Hepatocyte (in vitro differentiated cells): ENCODE measurements around the gene SHROOM1. TPM values are rescaled to one million over a fixed set of nuclear protein-coding genes. Genes with fewer than 3 reads are reported as not detected.
A peak's percentile ranks its signal among the peaks of the same experiment; 100 is the strongest.

Experiments used
- DNase-seq: peaks from one replicate; pipeline ENCODE4 v3.0.0-alpha.2; 2016; ENCODE audit warnings: low spot score
- H2AFZ ChIP-seq: fragments of 200-600 bp; sonication (generic); 2 replicates; pipeline ENCODE4 v1.6.0; 2016; ENCODE audit warnings: antibody characterized with exemption, mild to moderate bottlenecking
- H3K27ac ChIP-seq: fragments of 200-600 bp; sonication (generic); 2 replicates; pipeline ENCODE4 v1.5.1; 2016; ENCODE audit warnings: mild to moderate bottlenecking
- H3K27me3 ChIP-seq: fragments of 200-600 bp; sonication (generic); 2 replicates; pipeline ENCODE4 v1.6.1; 2016
- H3K36me3 ChIP-seq: fragments of 200-600 bp; sonication (generic); replicated peaks from 2 replicates; pipeline ENCODE4 v1.5.1; 2016; ENCODE audit warnings: low read depth; ENCODE audit not compliant: insufficient read depth
- H3K4me1 ChIP-seq: fragments of 200-600 bp; sonication (generic); 2 replicates; pipeline ENCODE4 v1.5.1; 2016; ENCODE audit warnings: mild to moderate bottlenecking, moderate library complexity; ENCODE audit not compliant: insufficient read depth
- H3K4me2 ChIP-seq: fragments of 200-600 bp; sonication (generic); 2 replicates; pipeline ENCODE4 v1.6.0; 2016
- H3K4me3 ChIP-seq: fragments of 200-600 bp; sonication (generic); 2 replicates; pipeline ENCODE4 v1.5.1; 2016; ENCODE audit warnings: mild to moderate bottlenecking
- H3K79me2 ChIP-seq: fragments of 200-600 bp; sonication (generic); 2 replicates; pipeline ENCODE4 v1.6.0; 2017; ENCODE audit warnings: mild to moderate bottlenecking
- H3K9me2 ChIP-seq: fragments of 200-600 bp; sonication (generic); replicated peaks from 2 replicates; pipeline ENCODE4 v1.6.0; 2017; ENCODE audit warnings: mild to moderate bottlenecking; ENCODE audit not compliant: insufficient read depth
- H3K9me3 ChIP-seq: fragments of 200-600 bp; sonication (generic); 2 replicates; pipeline ENCODE4 v1.5.1; 2016; ENCODE audit warnings: low read depth, mild to moderate bottlenecking
- H4K20me1 ChIP-seq: fragments of 200-600 bp; sonication (generic); 2 replicates; pipeline ENCODE4 v1.6.0; 2016; ENCODE audit warnings: mild to moderate bottlenecking; ENCODE audit not compliant: insufficient read depth, poor library complexity, severe bottlenecking
- CTCF ChIP-seq: fragments of 200-600 bp; sonication (generic); IDR thresholded peaks from 2 replicates; pipeline ENCODE4 v1.5.1; 2016; ENCODE audit warnings: antibody characterized with exemption, mild to moderate bottlenecking; ENCODE audit not compliant: poor library complexity
- EZH2 ChIP-seq: fragments of 200-600 bp; sonication (generic); IDR thresholded peaks from 2 replicates; pipeline ENCODE4 v1.6.1; 2016; ENCODE audit warnings: antibody characterized with exemption, mild to moderate bottlenecking, borderline replicate concordance
- EZH2phosphoT487 ChIP-seq: fragments of 200-600 bp; sonication (generic); IDR thresholded peaks from one replicate; pipeline ENCODE4 v1.6.1; 2018; ENCODE audit warnings: antibody characterized with exemption, mild to moderate bottlenecking, low read depth, moderate library complexity; ENCODE audit not compliant: unreplicated experiment, severe bottlenecking
- WGBS: methylation state at CpG from one replicate; pipeline ENCODE4 v1.1.6; 2016; ENCODE audit warnings: low lambda C conversion rate; ENCODE audit errors: missing lambda C conversion rate; 5-methylcytosine and 5-hydroxymethylcytosine counted together
- polyA plus RNA-seq: library from polyadenylated mRNA; unstranded; fragments of >200 nt; fragmentation: Nextera tagmentation; extraction: Ambion mirVana; gene quantifications from 2 replicates; pipeline ENCODE4 v1.2.1, GENCODE V29; 2016
- total RNA-seq: library from RNA; depleted of rRNA; stranded (reverse); fragments of >200 nt; gene quantifications from 2 replicates; pipeline ENCODE4 v1.2.3, GENCODE V29; 2014

SHROOM1 gene
- total and polyA plus RNA-seq, 2 experiments from 2014 or later = 10.0 to 19.2 TPM

DNA sequence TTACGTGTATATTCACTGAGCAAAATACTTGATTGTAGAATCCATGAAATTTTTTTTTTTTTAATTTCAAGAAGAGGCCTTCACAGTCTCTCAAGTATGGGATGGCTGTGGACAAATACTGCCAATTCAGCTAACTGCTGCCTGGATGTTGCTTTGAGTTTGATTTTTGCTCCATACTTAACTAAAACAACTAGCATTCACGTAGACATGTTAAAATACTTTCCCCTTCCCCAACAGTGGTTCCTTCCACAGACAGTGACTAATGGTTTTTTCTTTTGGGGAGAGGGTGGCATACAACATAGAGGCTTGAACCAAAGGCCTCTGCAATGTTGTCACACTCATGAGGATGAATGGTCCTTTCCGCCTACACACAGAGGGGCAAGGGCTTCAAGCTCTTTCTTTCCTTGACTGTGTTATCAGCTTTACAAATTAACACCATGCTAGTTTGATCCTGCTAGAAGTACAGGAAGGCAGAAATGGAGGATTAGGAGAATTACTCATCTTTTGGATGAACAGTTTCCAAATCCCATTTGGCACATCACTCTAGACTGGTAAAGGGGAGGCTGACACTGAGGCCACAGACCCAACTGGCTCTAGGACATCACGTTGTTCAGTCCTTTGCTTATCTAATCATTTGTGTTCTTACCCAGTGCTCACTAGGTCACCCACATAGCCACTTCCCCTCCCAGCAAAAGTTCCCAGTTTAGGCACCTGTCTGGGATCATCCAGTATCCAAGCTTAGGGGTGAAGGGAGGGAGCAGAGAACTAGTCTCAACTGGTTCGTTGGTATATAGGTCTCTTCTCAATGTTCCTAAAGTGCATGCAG, 41.2 kb upstream of the SHROOM1 start:
- TF ChIP-seq CTCF = no peak
- no peak for TF ChIP-seq EZH2
- no peak for TF ChIP-seq EZH2phosphoT487
- 86% methylated on average over 5 of the region's 5 CpGs for WGBS
- Histone ChIP-seq H3K79me2 (peaks cover 21% of the 10 kb centered on the region), H4K20me1 (peaks cover 8% of the 10 kb centered on the region), H3K9me2 (no peaks in the 10 kb centered on the region), H3K4me3 (no peak overlapping the region), H2AFZ (no peak overlapping the region), H3K27me3 (no peaks in the 10 kb centered on the region), H3K4me2 (no peak overlapping the region), H3K27ac (peak overlapping the region; percentile 85), H3K4me1 (peaks cover 32% of the 10 kb centered on the region), H3K36me3 (no peaks in the 10 kb centered on the region), H3K9me3 (no peaks in the 10 kb centered on the region)
- no peak for DNase-seq

- peaks cover 33% of the 10 kb centered on the region for H3K4me1 ChIP-seq
- no peak for DNase-seq
- WGBS = 74% methylated on average over 2 of the region's 2 CpGs
- H2AFZ ChIP-seq = no peak overlapping the region
- no peak overlapping the region for H3K4me2 ChIP-seq
- H4K20me1 ChIP-seq = peaks cover 8% of the 10 kb centered on the region
- H3K36me3 ChIP-seq = no peaks in the 10 kb centered on the region
- peak overlapping the region; percentile 85 for H3K27ac ChIP-seq
- H3K4me3 ChIP-seq = no peak overlapping the region
- no peaks in the 10 kb centered on the region for H3K9me2 ChIP-seq
- H3K79me2 ChIP-seq = peaks cover 21% of the 10 kb centered on the region
- no peak for TF ChIP-seq EZH2
- no peak for TF ChIP-seq EZH2phosphoT487
- no peak for TF ChIP-seq CTCF
- H3K9me3 ChIP-seq = no peaks in the 10 kb centered on the region
- no peaks in the 10 kb centered on the region for H3K27me3 ChIP-seq
These were observed 40.4 kb upstream of the SHROOM1 start for GRCh38 chr5:132870801-132871200.

GRCh38 chr5:132868754-132869153, 38.3 kb upstream of the SHROOM1 start:
- no peaks in the 10 kb centered on the region for H3K36me3 ChIP-seq
- no peak overlapping the region for H3K4me2 ChIP-seq
- 94% methylated on average over 4 of the region's 4 CpGs for WGBS
- no peak overlapping the region for H2AFZ ChIP-seq
- no peaks in the 10 kb centered on the region for H3K9me3 ChIP-seq
- H3K4me3 ChIP-seq = no peak overlapping the region
- peaks cover 33% of the 10 kb centered on the region for H3K4me1 ChIP-seq
- no peak for DNase-seq
- no peak overlapping the region for H3K27ac ChIP-seq
- H3K79me2 ChIP-seq = peaks cover 21% of the 10 kb centered on the region
- H3K27me3 ChIP-seq = no peaks in the 10 kb centered on the region
- TF ChIP-seq CTCF (no peak), EZH2 (no peak), EZH2phosphoT487 (no peak)
- peaks cover 8% of the 10 kb centered on the region for H4K20me1 ChIP-seq
- H3K9me2 ChIP-seq = no peaks in the 10 kb centered on the region
